B cell (primary cell): ENCODE results near the gene SLC2A1. TPM values are rescaled to one million over a fixed set of nuclear protein-coding genes. Genes with fewer than 3 reads are reported as not detected.

Source experiments
- ATAC-seq: fragments of 200-7000 bp; cut with Tn5 transposase; one replicate; pipeline ENCODE4 v1.10.0; 2021; ENCODE audit warnings: low read depth, mild to moderate bottlenecking, moderate number of reproducible peaks, moderate library complexity
- CTCF ChIA-PET: fragments of 350-600 bp; sonication (Branson Sonifier 250); formaldehyde crosslinking; loops from one replicate; lab custom pipeline; 2021; ENCODE audit warnings: antibody characterized with exemption, inconsistent platforms; lab: Charles Lee
- POLR2A ChIA-PET: fragments of 350-600 bp; sonication (Branson Sonifier 250); formaldehyde crosslinking; loops from one replicate; lab custom pipeline; 2021; ENCODE audit warnings: antibody characterized with exemption; lab: Charles Lee
- DNase-seq: peaks from one replicate; pipeline ENCODE4 v3.0.0; 2013
- H2AFZ ChIP-seq: 2 replicates; pipeline ENCODE4 v1.6.1; 2012; ENCODE audit warnings: mild to moderate bottlenecking, low read depth, low read length; ENCODE audit not compliant: insufficient read depth, poor library complexity, severe bottlenecking
- H3K27ac ChIP-seq, 2 donors: 1 replicate in 1 of 2; 2 replicates in 1 of 2; pipeline ENCODE4 v1.5.1; 2012 to 2013; ENCODE audit warnings: low read length in 2 of 2, mild to moderate bottlenecking in 2 of 2, moderate library complexity in 1 of 2
- H3K27me3 ChIP-seq, 4 experiments: fragments of 200-600 bp in 1 of 4; sonication (generic) in 1 of 4; replicated peaks in 1 of 4; 1 replicate in 2 of 4; 2 replicates in 2 of 4; pipeline versions ENCODE4 v1.6.1 to v1.7.0; 2013 to 2016; ENCODE audit warnings: low read length in 3 of 4, mild to moderate bottlenecking in 2 of 4, mixed read lengths in 1 of 4, moderate library complexity in 1 of 4; ENCODE audit not compliant: insufficient read depth in 4 of 4, control insufficient read depth in 3 of 4; ENCODE audit errors: control extremely low read depth in 1 of 4
- H3K36me3 ChIP-seq, 2 experiments: replicated peaks in 1 of 2; 1 replicate in 1 of 2; 2 replicates in 1 of 2; pipeline versions ENCODE4 v1.6.1 to v1.7.1; 2013; ENCODE audit warnings: low read length in 1 of 2; ENCODE audit not compliant: insufficient read depth in 2 of 2, control insufficient read depth in 1 of 2; ENCODE audit errors: control extremely low read depth in 1 of 2, extremely low read depth in 1 of 2
- H3K4me1 ChIP-seq, 2 donors: fragments of 200-600 bp in 1 of 2; sonication (generic) in 1 of 2; 1 replicate in 1 of 2; 2 replicates in 1 of 2; pipeline versions ENCODE4 v1.5.1 to v1.6.1; 2013 to 2017; ENCODE audit warnings: low read length in 2 of 2; ENCODE audit not compliant: control insufficient read depth in 2 of 2, insufficient read depth in 2 of 2
- H3K4me2 ChIP-seq: replicated peaks from 2 replicates; pipeline ENCODE3; 2012; ENCODE audit warnings: mild to moderate bottlenecking, low read depth, low read length; ENCODE audit not compliant: poor library complexity, severe bottlenecking
- H3K4me3 ChIP-seq, 5 experiments: fragments of 200-600 bp in 1 of 5; sonication (generic) in 1 of 5; 1 replicate in 3 of 5; 2 replicates in 2 of 5; pipeline versions ENCODE4 v1.5.1 to v1.7.0; 2011 to 2016; ENCODE audit warnings: low read length in 4 of 5, mild to moderate bottlenecking in 4 of 5, low read depth in 2 of 5, control low read depth in 1 of 5, moderate library complexity in 1 of 5; ENCODE audit not compliant: insufficient read depth in 1 of 5; ENCODE audit errors: control extremely low read depth in 1 of 5, extremely low read depth in 1 of 5
- H3K79me2 ChIP-seq: fragments of 200-600 bp; sonication (generic); one replicate; pipeline ENCODE4 v1.6.0; 2016; ENCODE audit warnings: low read length; ENCODE audit not compliant: control insufficient read depth, insufficient read depth
- H3K9ac ChIP-seq: fragments of 200-600 bp; sonication (generic); 2 replicates; pipeline ENCODE4 v1.6.1; 2017; ENCODE audit warnings: mild to moderate bottlenecking, low read length, moderate library complexity
- H3K9me3 ChIP-seq, 3 donors: one replicate each; pipeline versions ENCODE4 v1.6.1 to v1.7.1; 2013; ENCODE audit warnings: low read length in 2 of 3; ENCODE audit not compliant: control insufficient read depth in 2 of 3, insufficient read depth in 1 of 3; ENCODE audit errors: control extremely low read depth in 1 of 3
- H4K20me1 ChIP-seq: 2 replicates; pipeline ENCODE4 v1.6.0; 2012; ENCODE audit warnings: mild to moderate bottlenecking, low read length; ENCODE audit not compliant: insufficient read depth, control insufficient read depth, poor library complexity, severe bottlenecking
- H3K27ac Mint-ChIP-seq: one replicate; pipeline ENCODE4 v1.8.0; 2021; ENCODE audit warnings: mixed read lengths
- H3K27me3 Mint-ChIP-seq: one replicate; pipeline ENCODE4 v1.8.0; 2021; ENCODE audit warnings: mixed read lengths
- H3K4me1 Mint-ChIP-seq: one replicate; pipeline ENCODE4 v1.8.0; 2021; ENCODE audit warnings: mixed read lengths
- H3K4me3 Mint-ChIP-seq: one replicate; pipeline ENCODE4 v1.8.0; 2021; ENCODE audit warnings: mixed read lengths
- H3K9me3 Mint-ChIP-seq: one replicate; pipeline ENCODE4 v1.8.0; 2022; ENCODE audit warnings: mixed read lengths; ENCODE audit not compliant: insufficient read depth
- EZH2 ChIP-seq: IDR thresholded peaks from 2 replicates; pipeline ENCODE4 v1.6.1; 2012; ENCODE audit warnings: borderline replicate concordance, low read depth, mild to moderate bottlenecking, moderate library complexity, low read length; ENCODE audit not compliant: insufficient read depth, poor library complexity, severe bottlenecking
- WGBS: methylation state at CpG from one replicate; pipeline ENCODE4 v1.1.5; 2013; ENCODE audit warnings: missing lambda C conversion rate; ENCODE audit not compliant: insufficient coverage; 5-methylcytosine and 5-hydroxymethylcytosine counted together
- intact Hi-C: fragments of 100-400 bp; cut with micrococcal nuclease; formaldehyde crosslinking; loops from one replicate; pipeline ENCODE4 v1.10.0; 2022
- polyA plus RNA-seq: library from polyadenylated mRNA; depleted of rRNA; stranded (reverse); fragments of >200 nt; gene quantifications from 2 replicates; pipeline ENCODE4 v1.2.3, GENCODE V29; 2012
- total RNA-seq, 2 donors: library from RNA; stranded (reverse); fragments of 120-200 nt in 1 of 2; gene quantifications; 1 replicate in 1 of 2; 2 replicates in 1 of 2; pipeline versions ENCODE4 v1.2.3 to v1.2.4, GENCODE V29; 2013 to 2022
- TF ChIP-seq, protein P1 (sequence below): fragments of 200-600 bp; IDR thresholded peaks from one replicate; pipeline ENCODE4 v1.8.0; 2022; ENCODE audit warnings: antibody characterized with exemption, mild to moderate bottlenecking

SLC2A1 gene
- total and polyA plus RNA-seq, 2 donors (not counting 1 experiment from before 2014, with no cell fraction given): 223 to 240 TPM

DNA sequence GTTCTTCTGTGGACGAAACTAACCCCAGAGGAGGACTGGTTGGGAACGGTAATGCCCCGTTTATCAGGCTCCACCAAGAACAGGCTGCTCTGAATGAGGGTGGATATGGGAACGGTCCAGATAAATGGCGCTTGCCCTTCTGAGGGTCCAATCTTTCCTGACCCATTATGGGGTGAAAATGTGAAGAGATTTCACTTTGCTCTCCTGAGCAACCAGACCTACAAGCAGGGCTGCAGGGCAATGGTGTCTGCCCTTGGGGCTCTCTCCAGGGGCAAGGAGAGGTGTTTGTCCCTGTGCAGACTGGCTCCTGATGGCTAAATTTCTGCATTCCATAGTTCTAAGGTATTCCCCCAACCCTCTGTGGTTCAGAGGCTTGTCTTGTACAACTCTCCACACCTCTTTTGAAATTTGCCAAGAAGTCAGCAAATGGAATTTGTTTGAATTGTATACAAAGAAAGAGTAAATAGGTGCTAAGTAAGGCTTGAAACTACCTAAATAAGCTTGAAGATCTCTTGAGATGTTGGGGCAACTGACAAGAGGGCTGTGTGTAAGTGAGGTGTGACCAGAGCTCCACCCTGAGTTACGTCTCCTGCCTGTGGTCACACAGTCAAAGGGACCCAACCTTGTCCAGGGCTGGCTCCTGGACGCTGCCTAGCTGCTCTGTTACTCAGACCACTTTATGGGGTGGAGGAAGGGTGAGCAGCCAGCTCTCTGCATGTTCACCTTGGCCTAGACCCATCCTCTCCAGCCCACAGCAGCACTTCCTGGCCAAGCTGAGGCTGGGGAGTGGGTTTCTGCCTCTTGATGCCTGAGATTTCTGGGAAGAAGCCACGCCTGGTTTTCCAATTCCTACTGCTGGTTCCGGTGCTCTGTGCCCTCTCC is 24.8 kb downstream of the SLC2A1 start:
- WGBS: 63% methylated on average over 8 of the region's 9 CpGs
- peak overlapping the region in 2 of 5 experiments; percentile 2 to 26 for H3K4me3 ChIP-seq
- intact Hi-C loops: no loop called here
- Mint-ChIP-seq H3K27ac (peak overlapping the region; percentile 97), H3K27me3 (no peaks in the 10 kb centered on the region), H3K4me3 (peak overlapping the region; percentile 86), H3K4me1 (peaks cover 96% of the 10 kb centered on the region), H3K9me3 (no peaks in the 10 kb centered on the region)
- peak overlapping the region; percentile 79 for H3K4me2 ChIP-seq
- peaks cover 88% of the 10 kb centered on the region for H3K79me2 ChIP-seq
- H3K9me3 ChIP-seq: no peaks in the 10 kb centered on the region
- POLR2A ChIA-PET: interaction anchor here (1.4 to 5.2 kb wide), 4 partner anchors 9 to 252 kb away, joined by 3 to 179 read pairs (median 23); partner anchors contain the start of genes SLC2A1 and YBX1
- H3K4me1 ChIP-seq: peaks cover 81 to 93% of the 10 kb centered on the region in 2 donors
- H3K27me3 ChIP-seq: no peaks in the 10 kb centered on the region
- H4K20me1 ChIP-seq: peaks cover 66% of the 10 kb centered on the region
- peak overlapping the region; percentile 41 for H3K9ac ChIP-seq
- peaks cover 3 to 78% of the 10 kb centered on the region in 2 experiments for H3K36me3 ChIP-seq
- TF ChIP-seq, protein P1, sequence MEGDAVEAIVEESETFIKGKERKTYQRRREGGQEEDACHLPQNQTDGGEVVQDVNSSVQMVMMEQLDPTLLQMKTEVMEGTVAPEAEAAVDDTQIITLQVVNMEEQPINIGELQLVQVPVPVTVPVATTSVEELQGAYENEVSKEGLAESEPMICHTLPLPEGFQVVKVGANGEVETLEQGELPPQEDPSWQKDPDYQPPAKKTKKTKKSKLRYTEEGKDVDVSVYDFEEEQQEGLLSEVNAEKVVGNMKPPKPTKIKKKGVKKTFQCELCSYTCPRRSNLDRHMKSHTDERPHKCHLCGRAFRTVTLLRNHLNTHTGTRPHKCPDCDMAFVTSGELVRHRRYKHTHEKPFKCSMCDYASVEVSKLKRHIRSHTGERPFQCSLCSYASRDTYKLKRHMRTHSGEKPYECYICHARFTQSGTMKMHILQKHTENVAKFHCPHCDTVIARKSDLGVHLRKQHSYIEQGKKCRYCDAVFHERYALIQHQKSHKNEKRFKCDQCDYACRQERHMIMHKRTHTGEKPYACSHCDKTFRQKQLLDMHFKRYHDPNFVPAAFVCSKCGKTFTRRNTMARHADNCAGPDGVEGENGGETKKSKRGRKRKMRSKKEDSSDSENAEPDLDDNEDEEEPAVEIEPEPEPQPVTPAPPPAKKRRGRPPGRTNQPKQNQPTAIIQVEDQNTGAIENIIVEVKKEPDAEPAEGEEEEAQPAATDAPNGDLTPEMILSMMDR: no peak
- TF ChIP-seq EZH2: no peak
- CTCF ChIA-PET: interaction anchor here (3.2 to 6.0 kb wide), 3 partner anchors 10 to 139 kb away, joined by 24 to 121 read pairs (median 31); no protein-coding TSS in a partner anchor
- peak overlapping the region; percentile 87 to 97 for H3K27ac ChIP-seq
- DNase-seq (peak; percentile 31), ATAC-seq (no peak)
- no peak overlapping the region for H2AFZ ChIP-seq
